SH-SY5Y (cell line): ENCODE data around the gene STAC3.

Experiments used
- GATA2 ChIP-seq: IDR thresholded peaks from 2 replicates; pipeline ENCODE4 v1.6.1; 2011; ENCODE audit warnings: mild to moderate bottlenecking, low read depth, low read length
- GATA3 ChIP-seq: IDR thresholded peaks from 2 replicates; pipeline ENCODE4 v1.6.1; 2011; ENCODE audit warnings: low read depth, mild to moderate bottlenecking, low read length, moderate library complexity

DNA sequence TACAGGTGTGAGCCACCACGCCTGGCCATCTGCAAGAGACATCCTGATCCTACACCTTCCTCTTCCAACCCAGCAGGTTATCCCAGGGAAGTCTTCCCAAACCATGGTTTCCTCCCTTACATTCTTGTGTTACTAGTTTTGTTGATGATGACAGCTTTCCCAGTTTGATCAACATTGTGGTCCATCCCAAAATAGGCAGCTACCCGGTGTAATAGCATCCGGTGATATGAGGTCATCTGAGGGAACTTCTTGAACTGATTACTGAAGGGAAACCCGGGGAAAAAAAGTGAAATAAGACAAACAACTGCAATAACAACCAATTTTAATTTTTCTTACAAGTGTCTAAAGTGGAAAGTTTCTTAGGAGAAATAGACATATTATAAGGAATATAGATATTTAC lies 45.3 kb upstream of the STAC3 start:
- TF ChIP-seq GATA2 (no peak), GATA3 (no peak)
